ENCODE data around the gene AMER1.

GRCh38 chrX:64192673-64193072, 12.8 kb downstream of the AMER1 start:
- no peak for TF ChIP-seq CTCF (IDR thresholded peaks at IDR 0.05)
- no peak for TF ChIP-seq POLR2A (IDR thresholded peaks at IDR 0.05)

Measured in adrenal gland (tissue), 5 donors.